Lower lobe of right lung (tissue), 2 donors: ENCODE results near the gene ULBP1. TPM values are rescaled to one million over a fixed set of nuclear protein-coding genes. Genes with fewer than 3 reads are reported as not detected.
"Not testable (repeated sequence)": the region's sequence is repeated elsewhere in the genome, so short reads cannot be mapped to it uniquely, and the experiment has no call there.

Source experiments
- ATAC-seq, 2 donors: fragments of 200-7000 bp; cut with Tn5 transposase; one replicate each; pipeline ENCODE4 v1.9.1; 2020 to 2022; ENCODE audit warnings: mild to moderate bottlenecking in 2 of 2, moderate library complexity in 2 of 2
- DNase-seq: peaks from one replicate; pipeline ENCODE4 v3.0.0-alpha.2; 2020
- H3K27ac ChIP-seq: fragments of 200-600 bp; one replicate; pipeline ENCODE4 v1.8.0; 2022
- H3K27me3 ChIP-seq: fragments of 200-600 bp; one replicate; pipeline ENCODE4 v1.8.0; 2022; ENCODE audit warnings: low read depth
- H3K36me3 ChIP-seq: fragments of 200-600 bp; one replicate; pipeline ENCODE4 v1.8.0; 2022; ENCODE audit warnings: mild to moderate bottlenecking
- H3K4me1 ChIP-seq: fragments of 200-600 bp; one replicate; pipeline ENCODE4 v1.8.0; 2022
- H3K4me3 ChIP-seq: fragments of 200-600 bp; one replicate; pipeline ENCODE4 v1.8.0; 2022; ENCODE audit warnings: mild to moderate bottlenecking
- H3K9me3 ChIP-seq: fragments of 200-600 bp; one replicate; pipeline ENCODE4 v1.8.0; 2022
- intact Hi-C: fragments of 100-400 bp; cut with DNase I; formaldehyde crosslinking; loops from one replicate; pipeline ENCODE4 v1.11.0; 2022
- total RNA-seq: library from RNA; stranded (reverse); fragmentation: NEBNext Ultra II Directional; extraction: Animal tissue kit (Norgen Biotek cat#: 25700); gene quantifications from one replicate; pipeline ENCODE4 v1.2.1, GENCODE V29; 2021
- TF ChIP-seq, protein P1 (sequence below): fragments of 200-600 bp; IDR thresholded peaks from one replicate; pipeline ENCODE4 v1.8.0; 2022; ENCODE audit warnings: antibody characterized with exemption, mild to moderate bottlenecking
- donor health status: DM: no; HTN: yes; CAD: no; lungs with severe emphysema.

ULBP1 gene
- total RNA-seq, 1 donor from 2014 or later: 2.0 TPM

DNA sequence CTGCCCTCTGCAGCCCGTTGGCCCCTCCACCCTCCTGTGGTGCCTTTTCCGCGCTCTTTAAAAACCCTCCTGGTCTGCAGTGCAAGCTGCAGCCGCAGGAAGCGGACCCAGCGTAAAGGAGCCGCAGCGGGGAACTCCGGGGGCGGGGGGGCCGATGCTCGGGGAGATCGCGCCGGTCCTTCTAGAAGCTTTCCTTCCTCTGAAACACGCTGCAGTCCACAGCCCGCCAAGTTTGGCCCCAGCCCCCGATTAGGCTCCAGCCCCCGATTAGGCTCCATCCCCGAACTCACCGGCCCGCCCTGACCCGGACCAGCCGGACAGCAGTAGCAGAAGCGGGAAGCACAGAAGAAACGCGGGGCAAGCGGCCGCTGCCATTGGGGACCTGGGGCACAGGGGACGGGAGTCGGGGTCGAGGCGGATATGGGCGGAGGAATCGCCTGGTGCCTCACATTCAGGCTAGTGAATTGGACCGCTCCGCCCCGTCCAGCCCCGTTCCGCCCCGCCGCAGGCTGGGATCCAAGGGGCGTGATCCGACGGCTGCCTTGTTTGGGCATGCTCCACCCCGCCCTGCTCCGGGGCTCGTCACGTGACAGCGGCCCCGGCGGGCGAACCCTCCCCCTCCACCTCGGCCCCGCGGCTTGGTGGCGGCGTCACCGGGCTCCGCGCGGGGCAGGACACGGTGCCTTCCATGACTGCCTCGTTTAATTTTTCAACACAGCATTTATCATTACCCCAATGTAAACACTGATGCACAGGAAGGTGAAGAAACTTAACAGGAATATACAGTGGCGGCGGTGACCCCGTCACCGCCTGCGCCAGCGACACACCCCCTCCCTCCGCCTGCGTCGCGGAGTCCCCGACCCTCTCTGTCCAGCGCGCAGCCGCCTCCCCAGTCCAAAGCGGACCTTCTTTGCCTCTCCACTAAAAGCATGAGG, 41.3 kb downstream of the ULBP1 start:
- DNase-seq (peak; percentile 94), ATAC-seq (peak; percentile 97 to 99)
- Histone ChIP-seq H3K27me3 (peaks cover 33% of the 10 kb centered on the region), H3K36me3 (no peaks in the 10 kb centered on the region), H3K9me3 (no peaks in the 10 kb centered on the region), H3K4me3 (peak overlapping the region; percentile 76), H3K27ac (peak overlapping the region; percentile 49), H3K4me1 (peaks cover 14% of the 10 kb centered on the region)
- intact Hi-C loops: no loop called here
- TF ChIP-seq, protein P1, sequence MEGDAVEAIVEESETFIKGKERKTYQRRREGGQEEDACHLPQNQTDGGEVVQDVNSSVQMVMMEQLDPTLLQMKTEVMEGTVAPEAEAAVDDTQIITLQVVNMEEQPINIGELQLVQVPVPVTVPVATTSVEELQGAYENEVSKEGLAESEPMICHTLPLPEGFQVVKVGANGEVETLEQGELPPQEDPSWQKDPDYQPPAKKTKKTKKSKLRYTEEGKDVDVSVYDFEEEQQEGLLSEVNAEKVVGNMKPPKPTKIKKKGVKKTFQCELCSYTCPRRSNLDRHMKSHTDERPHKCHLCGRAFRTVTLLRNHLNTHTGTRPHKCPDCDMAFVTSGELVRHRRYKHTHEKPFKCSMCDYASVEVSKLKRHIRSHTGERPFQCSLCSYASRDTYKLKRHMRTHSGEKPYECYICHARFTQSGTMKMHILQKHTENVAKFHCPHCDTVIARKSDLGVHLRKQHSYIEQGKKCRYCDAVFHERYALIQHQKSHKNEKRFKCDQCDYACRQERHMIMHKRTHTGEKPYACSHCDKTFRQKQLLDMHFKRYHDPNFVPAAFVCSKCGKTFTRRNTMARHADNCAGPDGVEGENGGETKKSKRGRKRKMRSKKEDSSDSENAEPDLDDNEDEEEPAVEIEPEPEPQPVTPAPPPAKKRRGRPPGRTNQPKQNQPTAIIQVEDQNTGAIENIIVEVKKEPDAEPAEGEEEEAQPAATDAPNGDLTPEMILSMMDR: no peak

- Histone ChIP-seq H3K27me3 (peaks cover 37% of the 10 kb centered on the region), H3K4me3 (peak overlapping the region; percentile 76)
Measured at GRCh38 chr6:150005761-150006651, 42.3 kb downstream of the ULBP1 start.

DNA sequence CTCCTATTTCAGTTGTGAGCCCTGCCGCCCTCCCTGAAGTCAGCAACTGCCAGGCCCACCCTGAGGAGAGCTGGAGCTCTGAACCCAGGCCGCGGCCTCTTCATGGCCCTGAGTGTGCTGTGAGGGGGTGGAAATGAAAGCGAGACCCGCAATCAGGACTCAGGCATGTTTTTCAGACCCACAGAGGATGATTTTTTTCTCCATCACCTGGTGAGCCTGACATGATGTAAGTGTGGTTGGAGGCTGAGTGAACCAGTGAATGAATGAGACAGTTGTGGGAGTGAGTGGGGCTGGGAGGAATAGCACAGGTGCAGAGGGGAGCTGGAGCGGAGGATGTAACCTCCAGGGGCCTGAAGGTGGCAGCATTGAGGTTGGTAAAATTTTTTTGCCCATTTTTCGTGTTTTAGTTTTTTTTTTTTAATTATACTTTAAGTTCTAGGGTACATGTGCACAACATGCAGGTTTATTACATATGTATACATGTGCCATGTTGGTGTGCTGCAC, 43.3 kb downstream of the ULBP1 start:
- Histone ChIP-seq H3K27ac (no peak overlapping the region), H3K4me3 (no peak overlapping the region), H3K36me3 (no peaks in the 10 kb centered on the region), H3K9me3 (no peaks in the 10 kb centered on the region), H3K4me1 (peaks cover 14% of the 10 kb centered on the region), H3K27me3 (peaks cover 41% of the 10 kb centered on the region)
- ATAC-seq (no peak), DNase-seq (no peak)
- intact Hi-C loops: no loop called here
- TF ChIP-seq, protein P1: peak; percentile 39

More at GRCh38 chr6:150005761-150006651, 42.3 kb downstream of the ULBP1 start:
- Histone ChIP-seq H3K4me1 (peaks cover 14% of the 10 kb centered on the region), H3K27ac (no peak overlapping the region), H3K9me3 (no peaks in the 10 kb centered on the region), H3K36me3 (no peaks in the 10 kb centered on the region)
- DNase-seq (no peak), ATAC-seq (no peak)
- TF ChIP-seq, protein P1: no peak
- intact Hi-C loops: no loop called here

DNA sequence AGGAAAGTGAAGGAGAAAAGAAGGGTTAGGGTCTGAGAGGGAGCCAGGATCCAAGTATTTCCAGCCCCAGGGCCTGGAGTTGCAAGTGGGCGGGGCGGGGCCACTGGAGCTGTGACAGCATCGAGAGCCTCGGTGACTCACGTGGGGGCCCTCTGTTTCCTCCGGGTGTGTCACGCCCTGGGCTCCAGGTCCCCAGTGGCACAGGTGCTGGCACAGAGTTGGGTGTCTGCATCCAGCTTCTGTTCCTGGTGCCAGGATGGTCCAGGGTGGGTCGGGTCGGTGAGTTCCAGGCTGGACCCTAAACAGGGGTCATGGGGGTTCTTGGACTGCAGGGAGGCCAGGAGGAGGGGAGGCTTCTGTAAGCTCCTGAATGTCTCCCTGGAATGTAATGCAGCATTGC, 44.8 kb downstream of the ULBP1 start:
- intact Hi-C loops: no loop called here
- Histone ChIP-seq H3K36me3 (no peaks in the 10 kb centered on the region), H3K9me3 (no peaks in the 10 kb centered on the region), H3K27me3 (peaks cover 57% of the 10 kb centered on the region), H3K27ac (no peak overlapping the region), H3K4me1 (peaks cover 14% of the 10 kb centered on the region), H3K4me3 (no peak overlapping the region)
- TF ChIP-seq, protein P1: no peak
- no peak for DNase-seq
- ATAC-seq: no peak

DNA sequence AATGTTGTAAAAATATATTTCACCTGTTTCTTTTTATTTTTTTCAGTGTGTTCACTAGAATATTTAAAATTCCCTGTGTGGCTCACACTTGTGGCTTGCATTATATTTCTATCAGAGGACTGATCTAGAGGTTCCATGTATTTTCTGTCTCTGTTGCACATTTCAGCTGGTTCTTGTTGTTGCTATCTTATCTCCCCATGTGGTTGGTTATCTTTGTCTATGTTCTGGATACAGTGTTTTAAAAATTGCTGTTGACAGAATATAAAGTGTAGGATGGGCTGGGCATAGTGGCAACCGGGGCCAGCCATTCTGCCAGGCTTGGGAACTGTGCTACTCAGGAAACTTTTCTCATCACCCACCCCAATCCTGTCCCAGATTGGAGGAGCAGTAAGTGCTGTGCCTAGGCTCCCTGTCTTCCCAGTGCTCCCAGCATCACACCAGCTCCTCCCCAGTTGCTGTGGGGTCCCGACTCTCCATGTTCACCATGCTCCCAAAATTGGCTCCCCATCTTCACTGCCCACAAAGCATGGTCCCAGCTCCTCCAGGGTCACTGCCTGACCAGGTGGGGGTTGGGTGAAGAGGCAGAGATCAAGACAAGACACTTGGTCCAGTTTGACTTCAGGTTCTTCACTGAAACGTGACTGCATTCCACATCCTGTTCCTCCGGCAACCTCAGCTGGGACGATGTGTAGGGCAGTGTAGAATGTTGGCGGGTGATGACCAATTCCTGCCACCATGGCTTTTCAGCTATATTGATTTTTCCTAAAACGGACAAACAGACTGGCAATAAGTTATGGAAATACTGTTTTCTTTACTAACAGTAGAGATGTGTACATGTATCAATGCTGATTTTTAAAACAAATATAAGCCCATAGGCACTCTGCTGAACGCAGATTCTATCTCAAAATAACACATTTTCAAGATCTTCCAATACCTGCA, 49.4 kb downstream of the ULBP1 start:
- H3K4me1 ChIP-seq, H3K4me3 ChIP-seq, ATAC-seq, H3K9me3 ChIP-seq, DNase-seq, H3K27ac ChIP-seq, H3K36me3 ChIP-seq, intact Hi-C loops: not testable (repeated sequence)
- peaks cover 79% of the 10 kb centered on the region for H3K27me3 ChIP-seq

DNA sequence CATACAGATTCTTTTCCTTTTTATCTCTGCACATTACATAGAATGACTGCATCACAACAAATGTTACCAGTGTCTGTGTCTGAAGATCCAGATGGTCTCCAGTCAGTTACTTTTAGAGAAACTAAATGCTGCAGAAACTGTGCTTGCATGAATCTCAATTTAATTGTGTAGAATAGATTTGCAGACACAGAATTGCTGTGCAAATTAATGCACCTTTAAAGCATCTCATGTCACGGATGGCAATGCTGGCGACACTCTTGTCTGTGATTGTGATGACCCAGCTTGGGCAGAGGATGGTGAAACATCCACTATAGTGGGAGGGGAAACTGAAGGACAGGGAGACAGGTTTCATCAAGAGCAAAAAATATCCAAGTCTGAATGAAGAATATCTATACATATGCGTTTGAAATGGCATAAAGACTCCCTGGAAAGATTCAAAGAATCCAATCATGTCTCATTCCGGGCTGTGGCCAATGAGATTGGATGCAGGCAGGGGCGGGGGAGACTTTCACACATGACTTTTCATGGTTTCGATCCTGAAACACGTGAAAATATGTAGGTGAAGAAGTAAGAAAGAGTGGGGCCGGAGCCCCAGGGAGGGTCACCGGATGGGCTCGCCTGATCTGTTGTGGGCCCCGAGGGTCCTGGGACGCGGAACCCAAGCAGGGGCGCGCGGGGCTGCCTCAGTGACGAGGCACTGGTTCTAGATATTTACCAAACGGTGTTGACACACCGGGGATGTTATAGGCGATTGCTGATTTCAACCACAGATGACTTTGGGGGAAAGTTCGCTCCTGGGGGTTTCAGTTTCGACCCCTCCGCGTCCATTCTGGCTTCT, 50.3 kb downstream of the ULBP1 start:
- H3K27me3 ChIP-seq: peaks cover 79% of the 10 kb centered on the region
- H3K9me3 ChIP-seq, H3K4me3 ChIP-seq, intact Hi-C loops, H3K4me1 ChIP-seq, H3K27ac ChIP-seq, DNase-seq, H3K36me3 ChIP-seq, ATAC-seq: not testable (repeated sequence)

- DNase-seq, H3K27ac ChIP-seq, H3K9me3 ChIP-seq, H3K36me3 ChIP-seq, H3K4me1 ChIP-seq, H3K4me3 ChIP-seq: not testable (repeated sequence)
- peak in 1 of 2 donors; percentile 12 for ATAC-seq
- H3K27me3 ChIP-seq: peaks cover 74% of the 10 kb centered on the region
- intact Hi-C loops: loop anchor here (5.0 kb wide), 1 partner anchor 82 kb away; no protein-coding TSS in a partner anchor
Measured at GRCh38 chr6:150014623-150015280, 51.0 kb downstream of the ULBP1 start.
